HS-27A (cell line): ENCODE data around the gene CCDC134.

Source experiments
- DNase-seq: peaks from one replicate; pipeline ENCODE4 v3.0.0-alpha.2; 2012; ENCODE audit warnings: low read depth, missing footprints

The CCDC134 gene

GRCh38 chr22:41787331-41787730, 13.1 kb upstream of the CCDC134 start:
- no peak for DNase-seq

GRCh38 chr22:41793871-41794270, 6.6 kb upstream of the CCDC134 start:
- no peak for DNase-seq

GRCh38 chr22:41798736-41799135, 1.7 kb upstream of the CCDC134 start:
- no peak for DNase-seq

GRCh38 chr22:41799486-41800347, 762 bp upstream of the CCDC134 start:
- DNase-seq, result no peak

GRCh38 chr22:41801147-41801819, 804 bp downstream of the CCDC134 start:
- DNase-seq, result no peak

GRCh38 chr22:41801886-41802285, 1.4 kb downstream of the CCDC134 start:
- no peak for DNase-seq

- DNase-seq, result no peak
Measured at GRCh38 chr22:41805639-41806038, 5.2 kb downstream of the CCDC134 start.

- DNase-seq, result no peak
Measured at GRCh38 chr22:41808400-41808799, 7.9 kb downstream of the CCDC134 start.

GRCh38 chr22:41810022-41810421, 9.5 kb downstream of the CCDC134 start:
- no peak for DNase-seq

- no peak for DNase-seq
Measured at GRCh38 chr22:41812805-41813545, 12.5 kb downstream of the CCDC134 start.

- DNase-seq, result no peak
Measured at GRCh38 chr22:41813726-41814410, 13.4 kb downstream of the CCDC134 start.

- DNase-seq, result no peak
Measured at GRCh38 chr22:41815716-41816115, 15.2 kb downstream of the CCDC134 start.

- no peak for DNase-seq
Measured at GRCh38 chr22:41816241-41816640, 15.8 kb downstream of the CCDC134 start.

- DNase-seq, result no peak
Measured at GRCh38 chr22:41816871-41817270, 16.4 kb downstream of the CCDC134 start.

GRCh38 chr22:41818011-41818410, 17.5 kb downstream of the CCDC134 start:
- DNase-seq, result no peak

GRCh38 chr22:41818596-41818995, 18.1 kb downstream of the CCDC134 start:
- no peak for DNase-seq

GRCh38 chr22:41819257-41819656, 18.8 kb downstream of the CCDC134 start:
- DNase-seq, result no peak

GRCh38 chr22:41820447-41820846, 20.0 kb downstream of the CCDC134 start:
- DNase-seq, result no peak

- no peak for DNase-seq
Measured at GRCh38 chr22:41821471-41822316, 21.2 kb downstream of the CCDC134 start.

GRCh38 chr22:41822317-41823057, 22.0 kb downstream of the CCDC134 start:
- DNase-seq, result no peak
